ENCODE measurements around the gene RASGRP1.

GRCh38 chr15:38553071-38553470 is 11.5 kb downstream of the RASGRP1 start:
- TF ChIP-seq GATA2 (IDR thresholded peaks at IDR 0.05; ENCODE audit: low read depth, low read length) (no peak), GATA3 (IDR thresholded peaks at IDR 0.05; ENCODE audit: low read depth, low read length) (no peak)
